GM12878 (cell line): Measurements from ENCODE around the gene RTEL1.
A peak's percentile ranks its signal among the peaks of the same experiment; 100 is the strongest.

Experiments
- ASH2L ChIP-seq: fragments of 300-600, 200-600 bp; sonication (generic); IDR thresholded peaks from 2 replicates; pipeline ENCODE4 v1.6.1; 2017; ENCODE audit warnings: low read depth, mild to moderate bottlenecking, borderline replicate concordance
- CHD4 ChIP-seq: fragments of 200-600 bp; sonication (generic); IDR thresholded peaks from 2 replicates; pipeline ENCODE4 v1.6.1; 2016; ENCODE audit warnings: mild to moderate bottlenecking
- EGR1 ChIP-seq, 2 experiments: IDR thresholded peaks; 1 replicate in 1 of 2; 2 replicates in 1 of 2; pipeline ENCODE4 v1.6.1; 2011 to 2012; ENCODE audit warnings: low read depth in 2 of 2, low read length in 2 of 2, borderline replicate concordance in 1 of 2, mild to moderate bottlenecking in 1 of 2, moderate library complexity in 1 of 2
- HCFC1 ChIP-seq: fragments of 150-350 bp; IDR thresholded peaks from 2 replicates; pipeline ENCODE4 v1.6.1; 2014; ENCODE audit warnings: low read length
- JUNB ChIP-seq: IDR thresholded peaks from 2 replicates; pipeline ENCODE4 v1.6.1; 2016; ENCODE audit warnings: antibody characterized with exemption, mild to moderate bottlenecking
- KAT2A ChIP-seq: conservative IDR thresholded peaks from 2 replicates; pipeline ENCODE4 v1.6.1; 2011; ENCODE audit warnings: low read depth, low read length; ENCODE audit not compliant: control insufficient read depth
- KLF5 ChIP-seq: fragments of 450-650 bp; IDR thresholded peaks from 2 replicates; pipeline ENCODE4 v1.6.1; 2014; ENCODE audit warnings: mild to moderate bottlenecking; ENCODE audit not compliant: partially characterized antibody
- SRF ChIP-seq, 2 experiments: IDR thresholded peaks; 2 replicates each; pipeline ENCODE4 v1.6.1; 2011; ENCODE audit warnings: low read depth in 2 of 2, low read length in 2 of 2, mild to moderate bottlenecking in 1 of 2, moderate library complexity in 1 of 2
- SUZ12 ChIP-seq: fragments of 200-600 bp; sonication (generic); IDR thresholded peaks from one replicate; pipeline ENCODE4 v1.6.1; 2018; ENCODE audit warnings: antibody characterized with exemption, mild to moderate bottlenecking; ENCODE audit not compliant: unreplicated experiment
- ZNF274 ChIP-seq: IDR thresholded peaks from one replicate; pipeline ENCODE4 v1.8.0; 2011; ENCODE audit not compliant: insufficient read length, insufficient read depth
- TF ChIP-seq, protein P1 (sequence below): fragments of 150-350 bp; IDR thresholded peaks from 2 replicates; pipeline ENCODE4 v1.6.1; 2014; ENCODE audit warnings: mild to moderate bottlenecking, low read depth, low read length
- TF ChIP-seq, protein P2 (sequence below), 3 experiments: IDR thresholded peaks in 2 of 3; conservative IDR thresholded peaks in 1 of 3; 2 replicates each; pipeline ENCODE4 v1.5.1; 2011; ENCODE audit warnings: low read depth in 3 of 3, low read length in 3 of 3, mild to moderate bottlenecking in 3 of 3, control low read depth in 2 of 3, moderate library complexity in 2 of 3, inconsistent platforms in 1 of 3, mixed read lengths in 1 of 3; ENCODE audit not compliant: control insufficient read depth in 2 of 3, insufficient read depth in 1 of 3; ENCODE audit errors: extremely low read depth in 1 of 3
- TF ChIP-seq, protein P3 (sequence below): IDR thresholded peaks from 2 replicates; pipeline ENCODE4 v1.6.1; 2012; ENCODE audit warnings: low read depth, low read length, improper control_type of control experiment
- TF ChIP-seq, protein P4 (sequence below): fragments of 450-650 bp; conservative IDR thresholded peaks from 2 replicates; pipeline ENCODE4 v1.6.1; 2017; ENCODE audit warnings: mild to moderate bottlenecking, moderate library complexity

DNA sequence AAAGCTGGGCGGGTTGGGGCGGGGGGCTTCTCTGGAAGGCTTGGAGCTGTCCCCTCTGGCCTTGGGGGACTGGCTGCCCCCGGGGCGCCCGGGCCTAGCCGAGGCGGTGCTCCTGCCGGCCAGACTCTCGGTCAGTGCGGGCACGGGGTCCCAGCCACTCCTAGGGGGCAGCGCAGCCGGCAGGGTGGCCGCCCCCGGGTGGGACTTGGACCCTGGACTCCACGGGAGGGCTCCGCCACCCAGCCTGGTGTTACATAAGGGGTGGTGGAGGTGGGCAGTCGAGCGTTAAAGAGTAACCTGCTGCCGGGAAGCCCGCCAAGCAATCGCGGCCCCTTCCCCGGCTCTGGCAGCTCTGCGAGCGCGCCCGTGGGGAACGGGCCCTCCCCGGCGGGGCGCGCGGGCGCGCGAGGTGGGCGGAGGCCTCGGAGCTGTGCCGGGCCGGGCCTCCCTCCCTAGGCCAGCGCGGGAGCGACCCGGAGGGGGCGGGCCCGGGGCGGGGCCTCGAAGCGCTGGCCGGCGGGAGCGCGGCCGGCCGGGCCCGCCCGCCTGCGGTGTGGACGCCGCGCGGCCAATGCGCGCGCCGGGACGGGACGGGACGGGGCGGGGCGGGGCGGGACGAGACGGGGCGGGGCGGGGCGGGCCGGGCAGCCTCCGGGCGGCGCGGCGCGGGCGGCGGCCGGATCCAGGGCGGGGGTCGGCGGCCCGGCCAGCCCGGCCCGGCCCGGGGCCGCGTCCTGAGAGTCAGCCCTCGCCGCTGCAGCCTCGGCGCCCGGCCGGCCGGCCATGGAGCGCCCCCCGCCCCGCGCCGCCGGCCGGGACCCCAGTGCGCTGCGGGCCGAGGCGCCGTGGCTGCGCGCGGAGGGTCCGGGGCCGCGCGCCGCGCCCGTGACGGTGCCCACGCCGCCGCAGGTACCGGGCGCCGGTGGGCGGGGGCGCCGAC, 81.3 kb downstream of the RTEL1 start, which contains the start of gene SLC2A4RG:
- TF ChIP-seq SUZ12 (no peak), JUNB (no peak), CHD4 (no peak), ZNF274 (no peak), ASH2L (no peak), KLF5 (no peak), SRF (IDR thresholded peaks at IDR 0.05; ENCODE audit: low read depth in 2 of 2, low read length in 2 of 2) (no peak), KAT2A (no peak), HCFC1 (no peak), EGR1 (IDR thresholded peaks at IDR 0.05; ENCODE audit: borderline replicate concordance in 1 of 2, low read depth in 2 of 2, low read length in 2 of 2) (no peak)
- TF ChIP-seq, protein P1, sequence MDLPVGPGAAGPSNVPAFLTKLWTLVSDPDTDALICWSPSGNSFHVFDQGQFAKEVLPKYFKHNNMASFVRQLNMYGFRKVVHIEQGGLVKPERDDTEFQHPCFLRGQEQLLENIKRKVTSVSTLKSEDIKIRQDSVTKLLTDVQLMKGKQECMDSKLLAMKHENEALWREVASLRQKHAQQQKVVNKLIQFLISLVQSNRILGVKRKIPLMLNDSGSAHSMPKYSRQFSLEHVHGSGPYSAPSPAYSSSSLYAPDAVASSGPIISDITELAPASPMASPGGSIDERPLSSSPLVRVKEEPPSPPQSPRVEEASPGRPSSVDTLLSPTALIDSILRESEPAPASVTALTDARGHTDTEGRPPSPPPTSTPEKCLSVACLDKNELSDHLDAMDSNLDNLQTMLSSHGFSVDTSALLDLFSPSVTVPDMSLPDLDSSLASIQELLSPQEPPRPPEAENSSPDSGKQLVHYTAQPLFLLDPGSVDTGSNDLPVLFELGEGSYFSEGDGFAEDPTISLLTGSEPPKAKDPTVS: no peak
- TF ChIP-seq, protein P2, sequence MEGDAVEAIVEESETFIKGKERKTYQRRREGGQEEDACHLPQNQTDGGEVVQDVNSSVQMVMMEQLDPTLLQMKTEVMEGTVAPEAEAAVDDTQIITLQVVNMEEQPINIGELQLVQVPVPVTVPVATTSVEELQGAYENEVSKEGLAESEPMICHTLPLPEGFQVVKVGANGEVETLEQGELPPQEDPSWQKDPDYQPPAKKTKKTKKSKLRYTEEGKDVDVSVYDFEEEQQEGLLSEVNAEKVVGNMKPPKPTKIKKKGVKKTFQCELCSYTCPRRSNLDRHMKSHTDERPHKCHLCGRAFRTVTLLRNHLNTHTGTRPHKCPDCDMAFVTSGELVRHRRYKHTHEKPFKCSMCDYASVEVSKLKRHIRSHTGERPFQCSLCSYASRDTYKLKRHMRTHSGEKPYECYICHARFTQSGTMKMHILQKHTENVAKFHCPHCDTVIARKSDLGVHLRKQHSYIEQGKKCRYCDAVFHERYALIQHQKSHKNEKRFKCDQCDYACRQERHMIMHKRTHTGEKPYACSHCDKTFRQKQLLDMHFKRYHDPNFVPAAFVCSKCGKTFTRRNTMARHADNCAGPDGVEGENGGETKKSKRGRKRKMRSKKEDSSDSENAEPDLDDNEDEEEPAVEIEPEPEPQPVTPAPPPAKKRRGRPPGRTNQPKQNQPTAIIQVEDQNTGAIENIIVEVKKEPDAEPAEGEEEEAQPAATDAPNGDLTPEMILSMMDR (IDR thresholded peaks at IDR 0.05 in 2 of 3, conservative IDR thresholded peaks at IDR 0.05 in 1 of 3; ENCODE audit: control insufficient read depth in 2 of 3, extremely low read depth in 1 of 3, insufficient read depth in 1 of 3, low read depth in 3 of 3, low read length in 3 of 3): no peak
- TF ChIP-seq, protein P3, sequence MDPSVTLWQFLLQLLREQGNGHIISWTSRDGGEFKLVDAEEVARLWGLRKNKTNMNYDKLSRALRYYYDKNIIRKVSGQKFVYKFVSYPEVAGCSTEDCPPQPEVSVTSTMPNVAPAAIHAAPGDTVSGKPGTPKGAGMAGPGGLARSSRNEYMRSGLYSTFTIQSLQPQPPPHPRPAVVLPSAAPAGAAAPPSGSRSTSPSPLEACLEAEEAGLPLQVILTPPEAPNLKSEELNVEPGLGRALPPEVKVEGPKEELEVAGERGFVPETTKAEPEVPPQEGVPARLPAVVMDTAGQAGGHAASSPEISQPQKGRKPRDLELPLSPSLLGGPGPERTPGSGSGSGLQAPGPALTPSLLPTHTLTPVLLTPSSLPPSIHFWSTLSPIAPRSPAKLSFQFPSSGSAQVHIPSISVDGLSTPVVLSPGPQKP: no peak
- TF ChIP-seq, protein P4, sequence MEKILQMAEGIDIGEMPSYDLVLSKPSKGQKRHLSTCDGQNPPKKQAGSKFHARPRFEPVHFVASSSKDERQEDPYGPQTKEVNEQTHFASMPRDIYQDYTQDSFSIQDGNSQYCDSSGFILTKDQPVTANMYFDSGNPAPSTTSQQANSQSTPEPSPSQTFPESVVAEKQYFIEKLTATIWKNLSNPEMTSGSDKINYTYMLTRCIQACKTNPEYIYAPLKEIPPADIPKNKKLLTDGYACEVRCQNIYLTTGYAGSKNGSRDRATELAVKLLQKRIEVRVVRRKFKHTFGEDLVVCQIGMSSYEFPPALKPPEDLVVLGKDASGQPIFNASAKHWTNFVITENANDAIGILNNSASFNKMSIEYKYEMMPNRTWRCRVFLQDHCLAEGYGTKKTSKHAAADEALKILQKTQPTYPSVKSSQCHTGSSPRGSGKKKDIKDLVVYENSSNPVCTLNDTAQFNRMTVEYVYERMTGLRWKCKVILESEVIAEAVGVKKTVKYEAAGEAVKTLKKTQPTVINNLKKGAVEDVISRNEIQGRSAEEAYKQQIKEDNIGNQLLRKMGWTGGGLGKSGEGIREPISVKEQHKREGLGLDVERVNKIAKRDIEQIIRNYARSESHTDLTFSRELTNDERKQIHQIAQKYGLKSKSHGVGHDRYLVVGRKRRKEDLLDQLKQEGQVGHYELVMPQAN: 0 out of 2 replicates have a peak, but pooled peaks have one; percentile 25
